GM12872 (cell line): ENCODE measurements around the gene CCDC134.

Experiments
- CTCF ChIP-seq: IDR thresholded peaks from 3 replicates; pipeline ENCODE4 v1.5.1; 2011; ENCODE audit warnings: low read depth, mild to moderate bottlenecking, low read length, moderate library complexity; ENCODE audit not compliant: insufficient read depth

CCDC134 gene

GRCh38 chr22:41840216-41840615 is 39.7 kb downstream of the CCDC134 start:
- no peak for TF ChIP-seq CTCF

GRCh38 chr22:41841085-41841712 is 40.7 kb downstream of the CCDC134 start:
- no peak for TF ChIP-seq CTCF

- TF ChIP-seq CTCF: no peak
Measured at GRCh38 chr22:41842996-41843970, 42.8 kb downstream of the CCDC134 start.

- no peak for TF ChIP-seq CTCF
Measured at GRCh38 chr22:41844036-41844435, 43.6 kb downstream of the CCDC134 start.

GRCh38 chr22:41844513-41844912 is 44.0 kb downstream of the CCDC134 start:
- TF ChIP-seq CTCF: no peak

- no peak for TF ChIP-seq CTCF
Measured at GRCh38 chr22:41845380-41846267, 45.1 kb downstream of the CCDC134 start.
